HepG2 (cell line): ENCODE data around the gene SRC. TPM values are rescaled to one million over a fixed set of nuclear protein-coding genes. Genes with fewer than 3 reads are reported as not detected.

ENCODE experiments used
- ATAC-seq: fragments of 200-7000 bp; cut with Tn5 transposase; 3 replicates; pipeline ENCODE4 v1.9.1; 2020; ENCODE audit warnings: mild to moderate bottlenecking, moderate library complexity
- BruUV-seq: library from RNA; stranded (reverse); fragments of 400-500 nt; replicated peaks from 2 replicates; lab custom pipeline; 2021; lab: Mats Ljungman, UMichigan
- CTCF ChIA-PET: fragments of 300-600 bp; formaldehyde crosslinking; extraction: SDS; loops from one replicate; lab custom pipeline; 2021; ENCODE audit warnings: low total read pairs, inconsistent platforms, low intra/inter-chr PET ratio; lab: Yijun Ruan, JAX
- POLR2A ChIA-PET: fragments of 350-600 bp; sonication (Branson Sonifier 250); formaldehyde crosslinking; loops from one replicate; lab custom pipeline; 2020; ENCODE audit warnings: antibody characterized with exemption, inconsistent platforms; lab: Yijun Ruan, JAX
- DNase-seq: peaks from one replicate; pipeline ENCODE4 v3.0.0-alpha.2; 2015; ENCODE audit warnings: low spot score
- FAIRE-seq: peaks from 3 replicates; lab custom pipeline; 2011; peaks lifted over from hg19 to GRCh38; lab: Jason Lieb, UNC
- H2AFZ ChIP-seq: one replicate; pipeline ENCODE4 v1.6.1; 2011; ENCODE audit warnings: low read length, inconsistent platforms
- H3K27ac ChIP-seq: fragments of 300-600 bp; 3 replicates; pipeline ENCODE4 v1.8.0; 2011; ENCODE audit warnings: mixed run types, mild to moderate bottlenecking, mixed read lengths, low read length, inconsistent platforms; ENCODE audit not compliant: insufficient read depth; ENCODE audit errors: extremely low read length
- H3K27me3 ChIP-seq, 2 experiments: fragments of 200-600 bp in 1 of 2; 2 replicates in 1 of 2; 3 replicates in 1 of 2; pipeline versions ENCODE4 v1.6.0 to v1.8.0; 2011; ENCODE audit warnings: low read length in 2 of 2, mild to moderate bottlenecking in 2 of 2, moderate library complexity in 2 of 2, inconsistent platforms in 1 of 2; ENCODE audit not compliant: insufficient read depth in 2 of 2, control insufficient read depth in 1 of 2
- H3K36me3 ChIP-seq, 2 experiments: fragments of 200-600 bp in 1 of 2; replicated peaks in 1 of 2; 2 replicates in 1 of 2; 3 replicates in 1 of 2; pipeline versions ENCODE4 v1.5.1 to v1.8.0; 2011; ENCODE audit warnings: low read length in 2 of 2, inconsistent platforms in 1 of 2; ENCODE audit not compliant: insufficient read depth in 2 of 2, control insufficient read depth in 1 of 2
- H3K4me1 ChIP-seq: 2 replicates; pipeline ENCODE4 v1.5.1; 2012; ENCODE audit warnings: low read length, inconsistent platforms; ENCODE audit not compliant: insufficient read depth
- H3K4me2 ChIP-seq: 2 replicates; pipeline ENCODE4 v1.6.0; 2011; ENCODE audit warnings: low read depth, low read length, inconsistent platforms
- H3K4me3 ChIP-seq, 3 experiments: fragments of 200-600 bp in 1 of 3; sonication (generic), shearing (Covaris generic) in 1 of 3; replicated peaks in 1 of 3; 2 replicates each; pipeline ENCODE4 v1.5.1; 2011 to 2016; ENCODE audit warnings: low read length in 3 of 3, inconsistent platforms in 2 of 3, low read depth in 2 of 3, mild to moderate bottlenecking in 2 of 3, control low read depth in 1 of 3, mixed read lengths in 1 of 3; ENCODE audit not compliant: insufficient read depth in 1 of 3
- H3K79me2 ChIP-seq: one replicate; pipeline ENCODE4 v1.6.1; 2011; ENCODE audit warnings: low read length, inconsistent platforms; ENCODE audit not compliant: insufficient read depth
- H3K9ac ChIP-seq: 2 replicates; pipeline ENCODE4 v1.6.0; 2011; ENCODE audit warnings: mild to moderate bottlenecking, low read depth, low read length, inconsistent platforms; ENCODE audit not compliant: insufficient read depth
- H3K9me3 ChIP-seq: 2 replicates; pipeline ENCODE4 v1.5.1; 2012; ENCODE audit warnings: mild to moderate bottlenecking, low read length
- H4K20me1 ChIP-seq: 2 replicates; pipeline ENCODE4 v1.6.0; 2011; ENCODE audit warnings: inconsistent platforms, mild to moderate bottlenecking, low read length, moderate library complexity; ENCODE audit not compliant: insufficient read depth
- ATF7 ChIP-seq, 2 experiments: fragments of 450-650 bp in 1 of 2; sonication (generic) in 1 of 2; formaldehyde crosslinking in 1 of 2; IDR thresholded peaks; 2 replicates each; pipeline versions ENCODE4 v1.4.0 to v1.6.1; 2016 to 2020; ENCODE audit warnings: antibody characterized with exemption in 1 of 2, mild to moderate bottlenecking in 1 of 2, missing genetic modification reagents in 1 of 2
- SAFB2 ChIP-seq: sonication (generic); formaldehyde crosslinking; IDR thresholded peaks from 2 replicates; pipeline ENCODE4 v1.5.1; 2020; ENCODE audit warnings: missing genetic modification reagents, low read depth, mild to moderate bottlenecking, borderline replicate concordance
- ZNF225 ChIP-seq: sonication (generic); formaldehyde crosslinking; IDR thresholded peaks from 2 replicates; pipeline ENCODE4 v1.4.0; 2020; ENCODE audit warnings: mild to moderate bottlenecking, missing genetic modification reagents
- ZNF263 ChIP-seq: sonication (generic); formaldehyde crosslinking; IDR thresholded peaks from 2 replicates; pipeline ENCODE4 v1.4.0; 2020; ENCODE audit warnings: missing genetic modification reagents
- ZNF34 ChIP-seq: sonication (generic); formaldehyde crosslinking; IDR thresholded peaks from 2 replicates; pipeline ENCODE4 v1.4.0; 2020; ENCODE audit warnings: mild to moderate bottlenecking, missing genetic modification reagents, borderline replicate concordance
- ZNF883 ChIP-seq: sonication (generic); formaldehyde crosslinking; IDR thresholded peaks from 2 replicates; pipeline ENCODE4 v1.5.1; 2020; ENCODE audit warnings: mild to moderate bottlenecking, missing genetic modification reagents; ENCODE audit errors: not compliant biosample characterization
- whole genome bisulfite sequencing: methylation state at CpG from one replicate; pipeline ENCODE4 v1.1.6; 2017; ENCODE audit warnings: low lambda C conversion rate; 5-methylcytosine and 5-hydroxymethylcytosine counted together
- in situ Hi-C: cut with HindIII; loops from 2 replicates; pipeline ENCODE4 v1.10.0; 2017; ENCODE audit warnings: low pct_unique_long_range_greater_than_20kb; ENCODE audit not compliant: extremely low pct_ligation_motif_present
- intact Hi-C: fragments of 100-400 bp; cut with micrococcal nuclease; formaldehyde crosslinking; loops from one replicate; pipeline ENCODE4 v1.10.0; 2022; ENCODE audit not compliant: unreplicated experiment
- polyA plus RNA-seq, 8 experiments: library from polyadenylated mRNA; depleted of rRNA in 3 of 8; stranded (reverse) in 7 of 8; unstranded in 1 of 8; fragments of >200 nt; fragmentation: Illumina TruSeq in 4 of 8; extraction: Trizol in 4 of 8; gene quantifications; 2 replicates each; pipeline versions ENCODE4 v1.2.1 to v1.2.3, GENCODE V29; 2011 to 2016; ENCODE audit warnings: low read depth in 4 of 8, missing spikeins in 1 of 8, mixed read lengths in 1 of 8; ENCODE audit not compliant: insufficient read depth in 1 of 8
- total RNA-seq, 5 experiments: library from RNA; depleted of rRNA; stranded (reverse); fragments of >200 nt; fragmentation: Illumina TruSeq; extraction: Trizol; gene quantifications; 2 replicates each; pipeline ENCODE4 v1.2.3, GENCODE V29; 2016; ENCODE audit warnings: low read depth in 1 of 5
- TF ChIP-seq, protein P1 (sequence below), 2 experiments: sonication (generic) in 1 of 2; formaldehyde crosslinking in 1 of 2; IDR thresholded peaks; 2 replicates each; pipeline versions ENCODE4 v1.4.0 to v1.6.1; 2016 to 2020; ENCODE audit warnings: borderline replicate concordance in 1 of 2, low read depth in 1 of 2, mild to moderate bottlenecking in 1 of 2, missing genetic modification reagents in 1 of 2
- TF ChIP-seq, protein P2 (sequence below): sonication (generic); formaldehyde crosslinking; IDR thresholded peaks from 2 replicates; pipeline ENCODE4 v1.9.0; 2022; ENCODE audit warnings: missing genetic modification reagents, mild to moderate bottlenecking, borderline replicate concordance
- TF ChIP-seq, protein P3 (sequence below): sonication (generic); formaldehyde crosslinking; IDR thresholded peaks from 2 replicates; pipeline ENCODE4 v1.4.0; 2020; ENCODE audit warnings: missing genetic modification reagents, borderline replicate concordance

SRC gene
- total and polyA plus RNA-seq, 2 of the 13 experiments (the other 11 are each of a cell fraction or from before 2014, with no cell fraction given), result 54.7 to 192 TPM

DNA sequence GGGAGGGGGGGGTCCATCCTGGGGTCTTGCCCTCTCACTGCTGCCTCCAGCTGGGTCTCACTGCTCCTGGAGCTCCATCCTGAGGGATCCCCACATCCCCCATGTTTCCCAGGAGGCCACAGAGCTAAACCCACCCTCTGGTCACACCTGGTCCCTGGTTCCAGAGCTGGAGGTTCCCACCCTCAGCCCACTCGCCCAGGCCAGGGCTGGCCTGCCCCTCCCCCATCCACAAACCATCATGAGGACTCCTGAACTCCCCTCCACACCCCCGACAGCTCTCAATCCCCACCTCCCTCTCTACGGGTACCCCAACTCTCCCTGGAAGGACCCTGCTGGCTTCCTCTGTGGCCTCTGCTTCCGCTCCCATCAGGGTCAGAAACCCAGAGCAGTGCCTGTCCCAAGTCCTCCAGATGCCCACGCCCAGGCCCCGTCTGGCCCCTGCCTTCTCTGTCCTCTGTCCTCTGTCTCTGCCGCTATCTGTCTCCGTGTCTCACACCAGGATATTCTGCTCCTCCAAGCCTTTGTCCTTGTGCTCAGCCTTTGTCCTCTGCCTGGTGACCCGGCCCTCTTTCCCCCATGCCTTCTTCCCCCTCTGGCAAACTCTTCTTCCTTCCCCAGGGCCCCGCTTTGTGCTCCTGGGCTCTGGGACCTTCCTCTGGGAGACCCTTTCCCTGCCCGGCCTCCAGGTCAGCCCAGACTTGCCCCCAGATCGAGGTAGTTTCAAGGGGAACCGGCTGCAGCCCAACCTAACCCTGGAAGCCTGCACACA is 74.0 kb downstream of the SRC start:
- H3K27me3 ChIP-seq, result peaks cover 32 to 98% of the 10 kb centered on the region in 2 experiments
- ATAC-seq, result peak; percentile 22
- no peaks in the 10 kb centered on the region for H3K79me2 ChIP-seq
- no peak overlapping the region for H3K4me3 ChIP-seq
- intact Hi-C loops (no loop called here), in situ Hi-C loops (no loop called here)
- TF ChIP-seq ATF7 (IDR thresholded peaks at IDR 0.05) (no peak), ATF7 (CRISPR knock-in tag; IDR thresholded peaks at IDR 0.05) (0 out of 2 replicates have a peak, but pooled peaks have one; percentile 7), ZNF225 (CRISPR knock-in tag) (0 out of 2 replicates have a peak, but pooled peaks have one; percentile 26), ZNF34 (peak; percentile 66; the same call in 1 of the 2 replicates), ZNF883 (CRISPR knock-in tag) (peak; percentile 50), SAFB2 (0 out of 2 replicates have a peak, but pooled peaks have one; percentile 3), ZNF263 (no peak)
- TF ChIP-seq, protein P1, sequence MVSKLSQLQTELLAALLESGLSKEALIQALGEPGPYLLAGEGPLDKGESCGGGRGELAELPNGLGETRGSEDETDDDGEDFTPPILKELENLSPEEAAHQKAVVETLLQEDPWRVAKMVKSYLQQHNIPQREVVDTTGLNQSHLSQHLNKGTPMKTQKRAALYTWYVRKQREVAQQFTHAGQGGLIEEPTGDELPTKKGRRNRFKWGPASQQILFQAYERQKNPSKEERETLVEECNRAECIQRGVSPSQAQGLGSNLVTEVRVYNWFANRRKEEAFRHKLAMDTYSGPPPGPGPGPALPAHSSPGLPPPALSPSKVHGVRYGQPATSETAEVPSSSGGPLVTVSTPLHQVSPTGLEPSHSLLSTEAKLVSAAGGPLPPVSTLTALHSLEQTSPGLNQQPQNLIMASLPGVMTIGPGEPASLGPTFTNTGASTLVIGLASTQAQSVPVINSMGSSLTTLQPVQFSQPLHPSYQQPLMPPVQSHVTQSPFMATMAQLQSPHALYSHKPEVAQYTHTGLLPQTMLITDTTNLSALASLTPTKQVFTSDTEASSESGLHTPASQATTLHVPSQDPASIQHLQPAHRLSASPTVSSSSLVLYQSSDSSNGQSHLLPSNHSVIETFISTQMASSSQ (IDR thresholded peaks at IDR 0.05; ENCODE audit: low read depth), result no peak
- TF ChIP-seq, protein P1 (CRISPR knock-in tag; IDR thresholded peaks at IDR 0.05; ENCODE audit: borderline replicate concordance), result no peak
- TF ChIP-seq, protein P2, sequence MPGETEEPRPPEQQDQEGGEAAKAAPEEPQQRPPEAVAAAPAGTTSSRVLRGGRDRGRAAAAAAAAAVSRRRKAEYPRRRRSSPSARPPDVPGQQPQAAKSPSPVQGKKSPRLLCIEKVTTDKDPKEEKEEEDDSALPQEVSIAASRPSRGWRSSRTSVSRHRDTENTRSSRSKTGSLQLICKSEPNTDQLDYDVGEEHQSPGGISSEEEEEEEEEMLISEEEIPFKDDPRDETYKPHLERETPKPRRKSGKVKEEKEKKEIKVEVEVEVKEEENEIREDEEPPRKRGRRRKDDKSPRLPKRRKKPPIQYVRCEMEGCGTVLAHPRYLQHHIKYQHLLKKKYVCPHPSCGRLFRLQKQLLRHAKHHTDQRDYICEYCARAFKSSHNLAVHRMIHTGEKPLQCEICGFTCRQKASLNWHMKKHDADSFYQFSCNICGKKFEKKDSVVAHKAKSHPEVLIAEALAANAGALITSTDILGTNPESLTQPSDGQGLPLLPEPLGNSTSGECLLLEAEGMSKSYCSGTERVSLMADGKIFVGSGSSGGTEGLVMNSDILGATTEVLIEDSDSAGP (CRISPR knock-in tag), result peak; percentile 16; the same call in 1 of the 2 replicates
- TF ChIP-seq, protein P3, sequence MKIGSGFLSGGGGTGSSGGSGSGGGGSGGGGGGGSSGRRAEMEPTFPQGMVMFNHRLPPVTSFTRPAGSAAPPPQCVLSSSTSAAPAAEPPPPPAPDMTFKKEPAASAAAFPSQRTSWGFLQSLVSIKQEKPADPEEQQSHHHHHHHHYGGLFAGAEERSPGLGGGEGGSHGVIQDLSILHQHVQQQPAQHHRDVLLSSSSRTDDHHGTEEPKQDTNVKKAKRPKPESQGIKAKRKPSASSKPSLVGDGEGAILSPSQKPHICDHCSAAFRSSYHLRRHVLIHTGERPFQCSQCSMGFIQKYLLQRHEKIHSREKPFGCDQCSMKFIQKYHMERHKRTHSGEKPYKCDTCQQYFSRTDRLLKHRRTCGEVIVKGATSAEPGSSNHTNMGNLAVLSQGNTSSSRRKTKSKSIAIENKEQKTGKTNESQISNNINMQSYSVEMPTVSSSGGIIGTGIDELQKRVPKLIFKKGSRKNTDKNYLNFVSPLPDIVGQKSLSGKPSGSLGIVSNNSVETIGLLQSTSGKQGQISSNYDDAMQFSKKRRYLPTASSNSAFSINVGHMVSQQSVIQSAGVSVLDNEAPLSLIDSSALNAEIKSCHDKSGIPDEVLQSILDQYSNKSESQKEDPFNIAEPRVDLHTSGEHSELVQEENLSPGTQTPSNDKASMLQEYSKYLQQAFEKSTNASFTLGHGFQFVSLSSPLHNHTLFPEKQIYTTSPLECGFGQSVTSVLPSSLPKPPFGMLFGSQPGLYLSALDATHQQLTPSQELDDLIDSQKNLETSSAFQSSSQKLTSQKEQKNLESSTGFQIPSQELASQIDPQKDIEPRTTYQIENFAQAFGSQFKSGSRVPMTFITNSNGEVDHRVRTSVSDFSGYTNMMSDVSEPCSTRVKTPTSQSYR (CRISPR knock-in tag), result peak; percentile 63; the same call in 1 of the 2 replicates
- no TSS peak for BruUV-seq
- ChIA-PET CTCF (no interaction called here), POLR2A (no interaction called here)
- no peak overlapping the region for H3K9ac ChIP-seq
- no peaks in the 10 kb centered on the region for H3K9me3 ChIP-seq
- no peaks in the 10 kb centered on the region for H3K36me3 ChIP-seq
- no peak for DNase-seq
- WGBS, result 4% methylated on average over 13 of the region's 13 CpGs
- 0 out of 2 replicates have a peak overlapping the region, but pooled peaks have one; percentile 4 for H3K4me2 ChIP-seq
- H2AFZ ChIP-seq, result no peak overlapping the region
- H3K4me1 ChIP-seq, result peaks cover 14% of the 10 kb centered on the region
- H3K27ac ChIP-seq, result no peak overlapping the region
- no peaks in the 10 kb centered on the region for H4K20me1 ChIP-seq
- FAIRE-seq, result no peak
